GM18526 (cell line): Measurements from ENCODE around the gene FMC1.

ENCODE experiments used
- POLR2A ChIP-seq: IDR thresholded peaks from 3 replicates; pipeline ENCODE4 v1.6.1; 2011; ENCODE audit not compliant: insufficient read length; ENCODE audit errors: extremely low read depth

FMC1 gene

GRCh38 chr7:139334399-139335150 is 6.6 kb upstream of the FMC1 start:
- no peak for TF ChIP-seq POLR2A

DNA sequence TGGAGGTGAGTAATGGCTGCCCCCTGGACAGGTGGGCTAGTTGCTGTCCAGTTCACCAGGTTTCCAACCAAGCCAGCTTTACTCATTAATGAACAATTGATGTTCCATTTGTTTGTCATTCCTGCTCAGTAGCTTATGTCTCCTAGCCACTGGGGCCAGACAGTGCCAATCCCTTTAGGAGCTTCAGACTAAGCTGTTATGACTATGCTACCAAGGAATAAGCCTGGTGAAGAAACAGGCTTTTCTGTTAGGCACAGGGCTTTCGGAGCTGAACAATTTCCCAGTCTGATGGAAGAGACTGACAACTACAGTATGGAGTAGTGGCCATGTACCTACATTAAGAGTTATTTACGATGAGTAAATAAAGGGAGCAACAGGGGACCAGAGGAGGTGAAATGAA is 2.1 kb upstream of the FMC1 start:
- no peak for TF ChIP-seq POLR2A

DNA sequence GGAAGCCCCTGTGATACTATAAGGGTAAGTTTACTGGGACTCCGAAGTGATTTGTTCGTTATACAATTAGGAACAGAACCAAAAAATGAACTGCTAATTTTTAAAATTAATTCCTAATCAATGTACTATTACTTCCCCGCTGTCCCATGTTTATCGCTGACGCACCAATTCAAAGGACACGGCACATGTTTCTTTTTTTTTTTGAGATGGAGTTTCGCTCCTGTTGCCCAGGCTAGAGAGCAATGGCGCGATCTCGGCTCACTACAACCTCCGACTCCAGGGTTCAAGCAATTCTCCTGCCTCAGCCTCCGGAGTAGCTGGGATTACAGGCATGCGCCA is 1.5 kb upstream of the FMC1 start:
- TF ChIP-seq POLR2A, result no peak

DNA sequence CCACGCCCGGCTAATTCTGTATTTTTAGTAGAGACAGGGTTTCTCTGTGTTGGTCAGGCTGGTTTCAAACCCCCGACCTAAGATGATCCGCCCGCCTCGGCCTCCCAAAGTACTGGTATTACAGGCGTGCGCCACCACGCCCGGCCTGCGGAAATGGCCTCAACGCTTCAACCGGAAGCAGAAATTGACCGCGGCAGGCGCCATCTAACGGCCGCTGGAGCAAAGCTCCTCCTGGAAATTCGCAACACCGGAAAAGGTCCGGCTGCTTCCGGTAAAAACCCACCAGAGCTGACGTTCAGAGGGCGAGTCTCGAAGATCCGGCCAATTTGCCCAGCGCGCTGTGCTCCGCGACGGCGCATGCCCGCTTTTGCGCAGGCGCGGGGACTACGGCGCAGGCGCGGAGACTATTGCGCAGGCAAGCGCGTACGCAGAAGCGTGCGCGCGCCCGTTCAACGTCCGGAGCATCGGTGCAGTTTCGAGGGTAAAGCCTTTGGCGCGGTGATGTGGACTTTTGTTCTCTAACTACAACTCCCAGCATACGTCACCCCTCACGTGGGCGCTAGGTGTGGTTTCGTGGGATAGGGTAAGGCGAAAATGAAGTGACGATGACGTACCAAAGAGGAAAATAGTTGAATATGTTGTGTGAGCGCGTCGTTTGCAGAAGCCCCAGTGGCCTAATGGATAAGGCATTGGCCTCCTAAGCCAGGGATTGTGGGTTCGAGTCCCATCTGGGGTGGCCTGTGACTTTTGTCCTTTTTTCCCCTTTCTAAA is 915 bp upstream of the FMC1 start:
- peak; percentile 23 for TF ChIP-seq POLR2A

DNA sequence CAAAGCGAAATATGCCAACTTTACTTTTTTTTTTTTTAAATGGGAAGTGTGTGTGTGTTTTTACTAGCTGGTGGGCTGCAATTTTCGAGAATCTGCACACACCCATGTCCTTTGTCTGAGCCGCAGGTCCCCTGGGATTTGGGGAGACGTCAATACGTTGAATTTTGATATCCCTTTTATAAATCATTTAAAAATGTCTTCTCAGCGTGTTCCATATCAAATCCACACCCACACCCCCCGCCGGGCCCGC is 404 bp upstream of the FMC1 start:
- TF ChIP-seq POLR2A, result no peak

DNA sequence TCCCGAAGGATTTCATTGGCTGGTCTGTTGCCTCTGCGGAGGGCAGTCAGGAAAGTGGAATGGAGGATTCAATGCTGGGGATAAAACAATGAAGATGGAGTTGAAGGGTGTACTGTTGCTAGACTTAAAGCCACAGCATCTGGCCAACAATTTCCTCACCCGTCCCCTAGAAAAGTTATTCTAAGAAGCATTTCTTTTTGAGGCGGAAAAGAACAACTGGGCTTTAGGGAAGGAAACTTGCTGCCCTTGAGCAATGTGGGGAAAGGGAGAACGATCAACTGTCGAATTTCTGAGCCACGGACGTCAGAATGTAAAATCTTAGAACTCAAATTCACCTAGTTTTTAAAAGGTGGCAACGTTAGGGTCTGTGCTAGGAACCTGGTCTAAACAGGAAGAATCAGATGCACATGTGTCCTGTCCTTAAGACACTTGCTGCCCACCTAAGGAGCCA is 664 bp downstream of the FMC1 start:
- no peak for TF ChIP-seq POLR2A

DNA sequence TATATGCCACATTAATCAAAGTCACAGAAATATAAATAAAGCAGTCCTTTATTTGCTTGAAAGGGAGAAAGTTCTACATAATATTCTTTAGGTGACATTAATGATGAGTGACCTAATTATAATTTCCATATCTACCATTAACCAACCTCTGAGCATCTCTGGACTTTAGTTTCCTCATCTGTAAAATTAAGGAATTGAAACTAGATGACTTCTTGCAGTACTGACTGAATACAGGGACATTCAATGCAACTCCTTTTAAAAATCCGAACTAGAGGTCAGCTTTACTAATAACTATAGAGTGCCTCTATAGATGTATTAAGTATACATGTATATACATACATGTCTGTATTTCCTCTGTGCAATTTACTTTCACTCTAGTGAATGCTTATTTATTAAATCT is 3.9 kb downstream of the FMC1 start:
- TF ChIP-seq POLR2A, result no peak

- TF ChIP-seq POLR2A, result no peak
These were observed 9.9 kb downstream of the FMC1 start for GRCh38 chr7:139351027-139351426.

DNA sequence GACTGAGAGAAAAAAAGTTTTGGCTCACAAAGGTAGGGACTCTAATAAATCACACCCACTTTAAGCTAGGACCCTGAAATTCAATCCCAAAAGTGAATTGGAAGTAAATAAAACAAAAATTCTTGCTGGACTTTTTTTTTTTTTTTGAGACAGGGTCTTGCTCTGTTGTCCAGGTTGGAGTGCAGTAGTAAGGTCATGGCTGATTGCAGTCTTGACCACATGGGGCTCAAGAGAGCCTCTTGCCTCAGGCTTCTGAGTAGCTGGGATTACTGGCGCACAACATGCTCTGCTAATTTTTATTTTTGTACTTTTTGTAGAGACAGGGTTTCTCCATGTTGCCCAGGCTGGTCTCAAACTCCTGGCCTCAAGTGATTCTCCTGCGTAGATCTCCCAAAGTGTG is 13.6 kb downstream of the FMC1 start:
- no peak for TF ChIP-seq POLR2A

DNA sequence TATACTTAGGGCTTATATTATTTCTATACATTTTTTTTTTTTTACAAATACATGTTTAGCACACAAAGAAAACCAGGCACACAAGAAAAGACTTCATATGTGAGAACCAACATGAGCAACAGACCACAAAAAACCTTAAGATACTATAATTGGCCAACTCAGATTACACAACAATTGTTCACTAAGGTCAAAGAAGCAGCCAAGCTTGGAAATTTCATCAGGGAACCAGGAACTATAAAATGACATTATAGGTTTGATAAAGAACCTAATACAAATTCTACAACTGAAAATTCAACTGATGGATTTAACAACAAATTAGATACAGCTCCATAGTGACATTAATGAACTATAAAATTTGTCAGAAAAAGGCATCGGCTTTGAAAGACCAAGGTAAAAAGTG is 14.2 kb downstream of the FMC1 start:
- no peak for TF ChIP-seq POLR2A

GRCh38 chr7:139358541-139359365 is 17.6 kb downstream of the FMC1 start:
- TF ChIP-seq POLR2A, result no peak

DNA sequence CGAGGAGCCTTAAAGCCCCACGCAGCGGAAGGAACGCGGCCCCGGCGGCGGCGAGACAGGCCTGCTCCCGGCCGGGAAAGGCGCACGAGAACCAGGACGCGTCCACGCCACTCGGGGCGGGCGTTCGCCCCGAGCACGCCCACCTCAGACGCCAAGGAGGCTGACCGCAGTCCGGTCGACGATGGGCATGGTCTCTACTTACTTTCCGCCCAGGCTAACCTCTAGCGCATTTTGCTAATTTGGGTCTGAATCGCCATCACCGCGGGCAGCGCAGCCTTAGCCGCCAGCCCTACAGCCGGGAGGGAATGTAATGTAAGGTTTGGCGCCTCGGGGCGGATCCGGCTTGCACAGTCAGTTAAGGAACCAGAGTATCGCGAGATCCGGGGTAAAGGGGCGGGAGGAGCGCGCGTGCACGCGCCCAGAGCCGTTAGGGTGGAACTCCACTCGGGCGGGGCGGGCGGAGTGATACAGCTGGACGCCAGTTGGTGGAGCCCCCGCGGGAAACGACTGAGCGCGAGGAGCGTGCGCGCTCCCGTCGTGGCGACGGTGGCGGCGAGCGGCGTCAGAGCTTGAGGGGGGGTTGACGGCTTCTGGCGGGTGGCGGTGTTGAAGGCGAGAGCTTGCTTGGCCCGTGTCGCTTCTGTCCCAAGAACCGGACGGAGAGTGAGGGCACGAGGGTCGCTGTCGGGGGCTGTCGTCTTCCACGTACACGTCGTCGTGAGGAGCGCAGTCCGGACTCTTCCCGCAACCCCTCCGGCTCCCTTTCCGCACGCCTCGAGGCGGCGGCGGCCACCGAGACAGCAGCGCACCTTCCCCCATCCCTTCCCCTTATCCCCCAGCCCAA is 18.5 kb downstream of the FMC1 start, which contains the start of gene LUC7L2:
Gene LUC7L2 (plus strand): TSS at position 529 of the 844 bp plus-strand sequence. CDS start 368 bp downstream, outside the sequence.
- TF ChIP-seq POLR2A, result peak; percentile 99

GRCh38 chr7:139360210-139360947 is 19.2 kb downstream of the FMC1 start:
- TF ChIP-seq POLR2A, result peak; percentile 52

DNA sequence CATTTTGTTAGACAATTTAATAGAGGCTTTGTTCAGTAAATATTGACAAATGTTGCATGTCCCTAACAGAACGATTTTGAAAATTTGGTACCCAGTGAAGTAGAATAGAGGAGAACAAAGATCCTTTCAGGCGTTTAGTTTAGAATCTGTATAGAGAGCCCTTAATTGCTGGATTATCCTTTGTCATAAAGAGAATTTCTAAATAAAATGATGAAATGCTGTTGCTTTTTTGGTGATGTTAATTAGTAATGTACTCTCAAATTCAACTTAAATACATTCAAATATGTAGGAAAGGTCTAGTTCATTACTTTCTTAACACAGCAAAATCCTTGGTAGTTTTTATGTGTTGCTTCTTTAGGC is 19.8 kb downstream of the FMC1 start:
- no peak for TF ChIP-seq POLR2A
